T-helper 1 cell treated with Interleukin-12 subunit alpha and Interleukin-12 subunit beta and Interleukin-4 antibody, amounts not matched to agents 30 μg/mL and 1 μg/mL, for 36 hours (primary cell): Measurements from ENCODE around the gene TMBIM4.
A peak's percentile ranks its signal among the peaks of the same experiment; 100 is the strongest.

Source experiments
- H3K27ac Mint-ChIP-seq: one replicate; pipeline ENCODE4 v1.8.0; 2021; ENCODE audit warnings: mild to moderate bottlenecking, mixed read lengths
- H3K27me3 Mint-ChIP-seq: one replicate; pipeline ENCODE4 v1.8.0; 2021; ENCODE audit warnings: low read depth, mixed read lengths
- H3K36me3 Mint-ChIP-seq: one replicate; pipeline ENCODE4 v1.8.0; 2021; ENCODE audit warnings: low read depth, mixed read lengths
- H3K4me1 Mint-ChIP-seq: one replicate; pipeline ENCODE4 v1.8.0; 2021; ENCODE audit warnings: low read depth, mixed read lengths
- H3K4me3 Mint-ChIP-seq: one replicate; pipeline ENCODE4 v1.8.0; 2021; ENCODE audit warnings: mild to moderate bottlenecking, moderate library complexity, mixed read lengths
- H3K9me3 Mint-ChIP-seq: one replicate; pipeline ENCODE4 v1.8.0; 2021; ENCODE audit warnings: mixed read lengths

TMBIM4 gene

GRCh38 chr12:66139328-66139727, 30.5 kb downstream of the TMBIM4 start:
- Mint-ChIP-seq H3K27me3 (no peaks in the 10 kb centered on the region), H3K4me1 (no peaks in the 10 kb centered on the region), H3K36me3 (peaks cover 58% of the 10 kb centered on the region), H3K27ac (no peak overlapping the region), H3K9me3 (peaks cover 29% of the 10 kb centered on the region), H3K4me3 (no peak overlapping the region)

DNA sequence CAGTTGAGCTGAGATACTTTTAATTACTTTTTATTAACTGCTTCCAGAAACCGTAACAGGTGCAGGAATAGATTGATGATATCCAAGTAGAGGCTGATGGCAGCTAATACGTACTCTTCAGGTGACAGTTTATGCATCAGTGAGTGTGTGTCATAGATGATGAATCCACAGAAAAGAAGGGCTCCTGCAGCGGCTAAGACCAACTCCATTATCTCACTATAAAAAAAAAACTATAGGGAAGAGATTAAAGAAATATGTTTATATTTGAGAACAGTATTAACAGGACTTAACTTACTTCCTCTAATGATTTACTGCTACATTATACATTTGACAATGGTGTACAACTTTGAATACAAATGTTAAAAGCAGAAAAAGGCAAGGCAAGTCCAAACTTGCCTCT, 31.9 kb downstream of the TMBIM4 start:
- Mint-ChIP-seq H3K36me3 (peaks cover 49% of the 10 kb centered on the region), H3K27ac (no peak overlapping the region), H3K4me1 (peaks cover under 1% of the 10 kb centered on the region), H3K4me3 (no peak overlapping the region), H3K9me3 (peaks cover 29% of the 10 kb centered on the region), H3K27me3 (no peaks in the 10 kb centered on the region)

- Mint-ChIP-seq H3K36me3 (peaks cover 25% of the 10 kb centered on the region), H3K27ac (no peak overlapping the region), H3K9me3 (peaks cover 4% of the 10 kb centered on the region), H3K4me1 (peaks cover 37% of the 10 kb centered on the region), H3K27me3 (no peaks in the 10 kb centered on the region), H3K4me3 (peak overlapping the region; percentile 32)
These were observed 37.4 kb downstream of the TMBIM4 start for GRCh38 chr12:66132408-66132807.

DNA sequence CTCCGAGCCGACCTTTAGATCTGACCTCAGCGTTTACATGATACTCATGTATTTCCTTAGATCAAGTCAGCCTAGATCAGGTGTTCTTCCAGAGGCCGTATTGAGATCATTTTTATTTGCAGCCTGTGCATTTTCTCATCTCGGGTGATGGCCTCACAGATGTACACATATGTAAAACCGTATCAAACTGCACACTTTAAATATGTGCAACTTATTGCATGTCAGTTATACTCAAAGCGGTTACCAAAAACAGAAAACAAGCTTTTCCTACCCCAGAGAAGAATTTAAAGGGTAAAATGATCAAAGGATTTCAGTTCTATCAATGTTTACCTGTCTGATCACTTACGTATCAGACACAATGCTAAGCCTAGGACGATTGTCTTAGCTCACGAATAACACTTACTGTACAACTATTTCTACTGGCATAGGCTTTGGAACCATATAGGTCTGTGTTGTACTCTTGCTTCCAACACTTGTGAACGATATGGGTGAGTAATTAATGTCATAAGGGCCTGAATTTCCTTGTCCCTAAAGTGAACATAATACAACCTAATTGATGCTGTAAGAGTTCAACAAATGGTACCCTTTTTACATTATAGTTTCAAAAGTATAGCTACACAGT, 38.6 kb downstream of the TMBIM4 start:
- Mint-ChIP-seq H3K4me3 (peak overlapping the region; percentile 99), H3K36me3 (peaks cover 31% of the 10 kb centered on the region), H3K27me3 (no peaks in the 10 kb centered on the region), H3K27ac (peak overlapping the region; percentile 99), H3K4me1 (peaks cover 43% of the 10 kb centered on the region), H3K9me3 (peaks cover under 1% of the 10 kb centered on the region)

- no peaks in the 10 kb centered on the region for H3K9me3 Mint-ChIP-seq
- peak within 1 kb of the TSS; percentile 99 for H3K27ac Mint-ChIP-seq
- H3K4me1 Mint-ChIP-seq: peaks cover 43% of the 10 kb centered on the region
- no peaks in the 10 kb centered on the region for H3K27me3 Mint-ChIP-seq
- H3K36me3 Mint-ChIP-seq: peaks cover 33% of the 10 kb centered on the region
- H3K4me3 Mint-ChIP-seq: peak within 1 kb of the TSS; percentile 99
These were observed 39.3 kb downstream of the TMBIM4 start, which contains the start of gene LLPH for GRCh38 chr12:66130267-66131066. Gene LLPH, minus strand, starts transcription at chr12:66130750. Its CDS starts 1,644 bp downstream, at chr12:66129106.

- H3K4me1 Mint-ChIP-seq: peaks cover 47% of the 10 kb centered on the region
These were observed 39.9 kb downstream of the TMBIM4 start for GRCh38 chr12:66129934-66130266.

GRCh38 chr12:66127650-66128049, 42.1 kb downstream of the TMBIM4 start:
- Mint-ChIP-seq H3K9me3 (no peaks in the 10 kb centered on the region), H3K36me3 (peaks cover 52% of the 10 kb centered on the region), H3K27ac (no peak overlapping the region), H3K4me3 (no peak overlapping the region), H3K27me3 (no peaks in the 10 kb centered on the region), H3K4me1 (peaks cover 49% of the 10 kb centered on the region)

More at GRCh38 chr12:66129934-66130266, 39.9 kb downstream of the TMBIM4 start:
- H3K9me3 Mint-ChIP-seq: no peaks in the 10 kb centered on the region
- H3K4me3 Mint-ChIP-seq: peak overlapping the region; percentile 99
- peak overlapping the region; percentile 99 for H3K27ac Mint-ChIP-seq
- peaks cover 37% of the 10 kb centered on the region for H3K36me3 Mint-ChIP-seq
- H3K27me3 Mint-ChIP-seq: no peaks in the 10 kb centered on the region

GRCh38 chr12:66120477-66120876, 49.3 kb downstream of the TMBIM4 start:
- H3K27ac Mint-ChIP-seq: no peak overlapping the region
- H3K4me1 Mint-ChIP-seq: peaks cover 20% of the 10 kb centered on the region
- H3K36me3 Mint-ChIP-seq: peaks cover 36% of the 10 kb centered on the region
- no peak overlapping the region for H3K4me3 Mint-ChIP-seq
- H3K27me3 Mint-ChIP-seq: no peaks in the 10 kb centered on the region
- H3K9me3 Mint-ChIP-seq: no peaks in the 10 kb centered on the region

GRCh38 chr12:66119870-66120241, 49.9 kb downstream of the TMBIM4 start:
- no peak overlapping the region for H3K27ac Mint-ChIP-seq
- no peak overlapping the region for H3K4me3 Mint-ChIP-seq
- no peaks in the 10 kb centered on the region for H3K9me3 Mint-ChIP-seq
- peaks cover 16% of the 10 kb centered on the region for H3K4me1 Mint-ChIP-seq
- H3K36me3 Mint-ChIP-seq: peaks cover 31% of the 10 kb centered on the region
- H3K27me3 Mint-ChIP-seq: no peaks in the 10 kb centered on the region

- Mint-ChIP-seq H3K9me3 (no peaks in the 10 kb centered on the region), H3K4me1 (peaks cover 15% of the 10 kb centered on the region), H3K36me3 (peaks cover 26% of the 10 kb centered on the region), H3K4me3 (no peak overlapping the region), H3K27ac (no peak overlapping the region), H3K27me3 (no peaks in the 10 kb centered on the region)
These were observed 50.4 kb downstream of the TMBIM4 start for GRCh38 chr12:66119229-66119869.

DNA sequence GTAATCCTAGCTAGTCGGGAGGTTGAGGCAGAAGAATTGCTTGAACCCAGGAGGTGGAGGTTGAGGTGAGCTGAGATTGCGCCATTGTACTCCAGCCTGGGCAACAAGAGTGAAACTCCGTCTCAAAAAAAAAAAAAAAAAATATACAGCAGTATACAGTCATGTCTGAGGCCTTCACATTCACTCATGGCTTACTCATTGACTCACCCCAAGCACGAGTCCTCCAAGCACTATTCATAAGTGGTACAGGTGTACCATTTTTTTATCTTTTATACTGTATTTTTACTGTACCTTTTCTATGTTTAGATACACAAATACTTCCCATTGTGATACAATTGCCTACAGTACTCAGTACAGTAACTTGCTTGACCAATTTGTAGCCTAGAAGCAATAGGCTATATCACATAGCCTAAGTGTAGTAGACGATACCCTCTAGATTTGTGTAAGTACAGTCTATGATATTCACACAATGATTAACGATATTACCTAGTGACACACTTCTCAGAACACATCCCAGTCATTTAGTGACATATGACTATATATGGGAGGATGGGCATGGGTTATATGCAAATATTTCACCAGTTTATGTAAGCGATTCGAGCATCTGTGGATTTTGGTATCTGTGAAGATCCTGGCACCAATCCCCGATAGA, 51.4 kb downstream of the TMBIM4 start:
- Mint-ChIP-seq H3K27ac (no peak overlapping the region), H3K9me3 (no peaks in the 10 kb centered on the region), H3K27me3 (no peaks in the 10 kb centered on the region), H3K4me3 (no peak overlapping the region), H3K4me1 (peaks cover 14% of the 10 kb centered on the region), H3K36me3 (peaks cover 19% of the 10 kb centered on the region)

DNA sequence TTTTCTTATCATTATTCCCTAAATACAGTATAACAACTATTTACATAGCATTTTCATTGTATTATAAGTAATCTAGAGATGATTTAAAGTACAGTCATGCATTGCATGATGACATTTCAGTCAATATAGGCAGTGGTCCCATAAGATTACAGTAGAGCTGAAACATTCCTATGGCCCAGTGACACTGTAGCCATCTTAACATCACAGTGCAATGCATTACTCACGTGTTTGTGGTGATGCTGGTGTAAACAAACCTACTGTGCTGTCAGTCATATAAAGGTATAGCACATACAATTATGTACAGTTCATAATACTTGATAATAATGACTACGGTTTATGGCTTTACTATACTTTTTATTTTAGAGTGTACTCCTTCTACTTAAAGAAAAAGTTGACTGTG, 52.6 kb downstream of the TMBIM4 start:
- Mint-ChIP-seq H3K4me1 (peaks cover 13% of the 10 kb centered on the region), H3K9me3 (no peaks in the 10 kb centered on the region), H3K27me3 (no peaks in the 10 kb centered on the region), H3K4me3 (no peak overlapping the region), H3K36me3 (peaks cover 15% of the 10 kb centered on the region), H3K27ac (no peak overlapping the region)

GRCh38 chr12:66115071-66115600, 54.7 kb downstream of the TMBIM4 start:
- Mint-ChIP-seq H3K9me3 (no peaks in the 10 kb centered on the region), H3K27ac (no peak overlapping the region), H3K4me3 (no peak overlapping the region), H3K4me1 (peaks cover 10% of the 10 kb centered on the region), H3K36me3 (peaks cover 9% of the 10 kb centered on the region), H3K27me3 (peaks cover 4% of the 10 kb centered on the region)

GRCh38 chr12:66113471-66113870, 56.3 kb downstream of the TMBIM4 start:
- Mint-ChIP-seq H3K27me3 (peaks cover 4% of the 10 kb centered on the region), H3K27ac (no peak overlapping the region), H3K36me3 (no peaks in the 10 kb centered on the region), H3K9me3 (no peaks in the 10 kb centered on the region), H3K4me1 (peaks cover 6% of the 10 kb centered on the region), H3K4me3 (no peak overlapping the region)
